ENCODE data around the gene INTU. TPM values are rescaled to one million over a fixed set of nuclear protein-coding genes. Genes with fewer than 3 reads are reported as not detected.

The INTU gene
- total and polyA plus RNA-seq, 4 donors: 0.30 to 1.7 (median 1.1) TPM

DNA sequence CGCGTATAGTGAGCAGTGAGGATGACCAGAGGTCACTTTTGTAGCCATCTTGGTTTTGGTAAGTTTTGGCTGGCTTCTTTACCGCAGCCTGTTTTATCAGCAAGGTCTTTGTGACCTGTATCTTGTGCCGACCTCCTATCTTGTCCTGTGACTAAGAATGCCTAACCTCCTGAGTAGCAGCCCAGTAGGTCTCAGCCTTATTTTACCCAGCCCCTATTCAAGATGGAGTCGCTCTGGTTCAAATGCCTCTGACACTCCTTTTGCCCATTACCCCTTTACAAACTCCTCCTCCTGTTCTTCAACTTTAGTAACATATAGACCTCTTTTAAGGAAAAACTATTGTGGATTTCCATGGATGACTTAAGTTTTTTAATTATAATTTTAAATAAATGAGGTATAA lies 2.6 kb upstream of the INTU start:
- no peak overlapping the region for H3K27ac ChIP-seq (ENCODE audit: low read depth in 1 of 2, low read length in 2 of 2)
- TF ChIP-seq YY1 (IDR thresholded peaks at IDR 0.05) (no peak), RAD21 (IDR thresholded peaks at IDR 0.05) (no peak), TAF1 (conservative IDR thresholded peaks at IDR 0.05) (no peak), JUND (IDR thresholded peaks at IDR 0.05) (no peak), FOXA1 (IDR thresholded peaks at IDR 0.05) (no peak), SP1 (IDR thresholded peaks at IDR 0.05) (no peak), NR2F2 (IDR thresholded peaks at IDR 0.05) (no peak), EGR1 (IDR thresholded peaks at IDR 0.05; ENCODE audit: low read depth in 2 of 2) (no peak), HNF4A (conservative IDR thresholded peaks at IDR 0.05) (no peak), RXRA (IDR thresholded peaks at IDR 0.05) (no peak), HNF4G (IDR thresholded peaks at IDR 0.05) (no peak), GABPA (IDR thresholded peaks at IDR 0.05 in 1 of 2, conservative IDR thresholded peaks at IDR 0.05 in 1 of 2) (no peak), FOXA2 (IDR thresholded peaks at IDR 0.05) (no peak)
- TF ChIP-seq, protein P1, sequence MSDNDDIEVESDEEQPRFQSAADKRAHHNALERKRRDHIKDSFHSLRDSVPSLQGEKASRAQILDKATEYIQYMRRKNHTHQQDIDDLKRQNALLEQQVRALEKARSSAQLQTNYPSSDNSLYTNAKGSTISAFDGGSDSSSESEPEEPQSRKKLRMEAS (IDR thresholded peaks at IDR 0.05): no peak
- TF ChIP-seq, protein P2, sequence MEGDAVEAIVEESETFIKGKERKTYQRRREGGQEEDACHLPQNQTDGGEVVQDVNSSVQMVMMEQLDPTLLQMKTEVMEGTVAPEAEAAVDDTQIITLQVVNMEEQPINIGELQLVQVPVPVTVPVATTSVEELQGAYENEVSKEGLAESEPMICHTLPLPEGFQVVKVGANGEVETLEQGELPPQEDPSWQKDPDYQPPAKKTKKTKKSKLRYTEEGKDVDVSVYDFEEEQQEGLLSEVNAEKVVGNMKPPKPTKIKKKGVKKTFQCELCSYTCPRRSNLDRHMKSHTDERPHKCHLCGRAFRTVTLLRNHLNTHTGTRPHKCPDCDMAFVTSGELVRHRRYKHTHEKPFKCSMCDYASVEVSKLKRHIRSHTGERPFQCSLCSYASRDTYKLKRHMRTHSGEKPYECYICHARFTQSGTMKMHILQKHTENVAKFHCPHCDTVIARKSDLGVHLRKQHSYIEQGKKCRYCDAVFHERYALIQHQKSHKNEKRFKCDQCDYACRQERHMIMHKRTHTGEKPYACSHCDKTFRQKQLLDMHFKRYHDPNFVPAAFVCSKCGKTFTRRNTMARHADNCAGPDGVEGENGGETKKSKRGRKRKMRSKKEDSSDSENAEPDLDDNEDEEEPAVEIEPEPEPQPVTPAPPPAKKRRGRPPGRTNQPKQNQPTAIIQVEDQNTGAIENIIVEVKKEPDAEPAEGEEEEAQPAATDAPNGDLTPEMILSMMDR (IDR thresholded peaks at IDR 0.05; ENCODE audit: low read depth, low read length, missing input control): no peak
- TF ChIP-seq, protein P3, sequence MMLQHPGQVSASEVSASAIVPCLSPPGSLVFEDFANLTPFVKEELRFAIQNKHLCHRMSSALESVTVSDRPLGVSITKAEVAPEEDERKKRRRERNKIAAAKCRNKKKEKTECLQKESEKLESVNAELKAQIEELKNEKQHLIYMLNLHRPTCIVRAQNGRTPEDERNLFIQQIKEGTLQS (IDR thresholded peaks at IDR 0.05): no peak
- TF ChIP-seq, protein P4, sequence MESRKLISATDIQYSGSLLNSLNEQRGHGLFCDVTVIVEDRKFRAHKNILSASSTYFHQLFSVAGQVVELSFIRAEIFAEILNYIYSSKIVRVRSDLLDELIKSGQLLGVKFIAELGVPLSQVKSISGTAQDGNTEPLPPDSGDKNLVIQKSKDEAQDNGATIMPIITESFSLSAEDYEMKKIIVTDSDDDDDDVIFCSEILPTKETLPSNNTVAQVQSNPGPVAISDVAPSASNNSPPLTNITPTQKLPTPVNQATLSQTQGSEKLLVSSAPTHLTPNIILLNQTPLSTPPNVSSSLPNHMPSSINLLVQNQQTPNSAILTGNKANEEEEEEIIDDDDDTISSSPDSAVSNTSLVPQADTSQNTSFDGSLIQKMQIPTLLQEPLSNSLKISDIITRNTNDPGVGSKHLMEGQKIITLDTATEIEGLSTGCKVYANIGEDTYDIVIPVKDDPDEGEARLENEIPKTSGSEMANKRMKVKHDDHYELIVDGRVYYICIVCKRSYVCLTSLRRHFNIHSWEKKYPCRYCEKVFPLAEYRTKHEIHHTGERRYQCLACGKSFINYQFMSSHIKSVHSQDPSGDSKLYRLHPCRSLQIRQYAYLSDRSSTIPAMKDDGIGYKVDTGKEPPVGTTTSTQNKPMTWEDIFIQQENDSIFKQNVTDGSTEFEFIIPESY (IDR thresholded peaks at IDR 0.05): no peak
- TF ChIP-seq, protein P5, sequence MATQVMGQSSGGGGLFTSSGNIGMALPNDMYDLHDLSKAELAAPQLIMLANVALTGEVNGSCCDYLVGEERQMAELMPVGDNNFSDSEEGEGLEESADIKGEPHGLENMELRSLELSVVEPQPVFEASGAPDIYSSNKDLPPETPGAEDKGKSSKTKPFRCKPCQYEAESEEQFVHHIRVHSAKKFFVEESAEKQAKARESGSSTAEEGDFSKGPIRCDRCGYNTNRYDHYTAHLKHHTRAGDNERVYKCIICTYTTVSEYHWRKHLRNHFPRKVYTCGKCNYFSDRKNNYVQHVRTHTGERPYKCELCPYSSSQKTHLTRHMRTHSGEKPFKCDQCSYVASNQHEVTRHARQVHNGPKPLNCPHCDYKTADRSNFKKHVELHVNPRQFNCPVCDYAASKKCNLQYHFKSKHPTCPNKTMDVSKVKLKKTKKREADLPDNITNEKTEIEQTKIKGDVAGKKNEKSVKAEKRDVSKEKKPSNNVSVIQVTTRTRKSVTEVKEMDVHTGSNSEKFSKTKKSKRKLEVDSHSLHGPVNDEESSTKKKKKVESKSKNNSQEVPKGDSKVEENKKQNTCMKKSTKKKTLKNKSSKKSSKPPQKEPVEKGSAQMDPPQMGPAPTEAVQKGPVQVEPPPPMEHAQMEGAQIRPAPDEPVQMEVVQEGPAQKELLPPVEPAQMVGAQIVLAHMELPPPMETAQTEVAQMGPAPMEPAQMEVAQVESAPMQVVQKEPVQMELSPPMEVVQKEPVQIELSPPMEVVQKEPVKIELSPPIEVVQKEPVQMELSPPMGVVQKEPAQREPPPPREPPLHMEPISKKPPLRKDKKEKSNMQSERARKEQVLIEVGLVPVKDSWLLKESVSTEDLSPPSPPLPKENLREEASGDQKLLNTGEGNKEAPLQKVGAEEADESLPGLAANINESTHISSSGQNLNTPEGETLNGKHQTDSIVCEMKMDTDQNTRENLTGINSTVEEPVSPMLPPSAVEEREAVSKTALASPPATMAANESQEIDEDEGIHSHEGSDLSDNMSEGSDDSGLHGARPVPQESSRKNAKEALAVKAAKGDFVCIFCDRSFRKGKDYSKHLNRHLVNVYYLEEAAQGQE (IDR thresholded peaks at IDR 0.05): no peak
- no peak overlapping the region for H3K9ac ChIP-seq (ENCODE audit: low read depth in 1 of 2, low read length in 2 of 2)
- H3K9me3 ChIP-seq (ENCODE audit: control insufficient read depth in 4 of 4, low read length in 3 of 4): no peaks in the 10 kb centered on the region
- no peaks in the 10 kb centered on the region for H3K27me3 ChIP-seq (ENCODE audit: control insufficient read depth in 4 of 4, insufficient read depth in 4 of 4, low read length in 3 of 4)
- 84% methylated on average over 5 of the region's 5 CpGs for WGBS
- no peak overlapping the region for H3K4me3 ChIP-seq (ENCODE audit: low read depth in 1 of 3, low read length in 3 of 3)
- no peaks in the 10 kb centered on the region for H3K36me3 ChIP-seq (ENCODE audit: control insufficient read depth in 4 of 4, insufficient read depth in 3 of 4, low read depth in 1 of 4, low read length in 3 of 4)
- DNase-seq (ENCODE audit: low spot score): no peak
- peaks cover 2 to 12% (median 6%) of the 10 kb centered on the region in 4 donors for H3K4me1 ChIP-seq (ENCODE audit: control insufficient read depth in 4 of 4, insufficient read depth in 4 of 4, low read length in 3 of 4)
